ENCODE data around the gene NRG2.

The NRG2 gene

GRCh38 chr5:139861021-139861888 lies 181.8 kb downstream of the NRG2 start:
- TF ChIP-seq CTCF (conservative IDR thresholded peaks at IDR 0.05; ENCODE audit: low read depth, low read length), result no peak
- H3K4me3 ChIP-seq (ENCODE audit: low read length), result no peak overlapping the region
- DNase-seq (ENCODE audit: low read depth), result no peak

- TF ChIP-seq CTCF (conservative IDR thresholded peaks at IDR 0.05; ENCODE audit: low read depth, low read length), result no peak
- no peak overlapping the region for H3K4me3 ChIP-seq (ENCODE audit: low read length)
- DNase-seq (ENCODE audit: low read depth), result no peak
Observed at GRCh38 chr5:139859013-139859412, 184.1 kb downstream of the NRG2 start.

GRCh38 chr5:139856714-139857113 lies 186.4 kb downstream of the NRG2 start:
- no peak overlapping the region for H3K4me3 ChIP-seq (ENCODE audit: low read length)
- DNase-seq (ENCODE audit: low read depth), result no peak
- no peak for TF ChIP-seq CTCF (conservative IDR thresholded peaks at IDR 0.05; ENCODE audit: low read depth, low read length)

GRCh38 chr5:139855946-139856540 lies 187.1 kb downstream of the NRG2 start:
- no peak overlapping the region for H3K4me3 ChIP-seq (ENCODE audit: low read length)
- DNase-seq (ENCODE audit: low read depth), result no peak
- TF ChIP-seq CTCF (conservative IDR thresholded peaks at IDR 0.05; ENCODE audit: low read depth, low read length), result no peak

GRCh38 chr5:139855451-139855850 lies 187.6 kb downstream of the NRG2 start:
- no peak for DNase-seq (ENCODE audit: low read depth)
- no peak overlapping the region for H3K4me3 ChIP-seq (ENCODE audit: low read length)

GRCh38 chr5:139854953-139855352 lies 188.1 kb downstream of the NRG2 start:
- H3K4me3 ChIP-seq (ENCODE audit: low read length), result no peak overlapping the region
- no peak for DNase-seq (ENCODE audit: low read depth)
- no peak for TF ChIP-seq CTCF (conservative IDR thresholded peaks at IDR 0.05; ENCODE audit: low read depth, low read length)

More at GRCh38 chr5:139855451-139855850, 187.6 kb downstream of the NRG2 start:
- TF ChIP-seq CTCF (conservative IDR thresholded peaks at IDR 0.05; ENCODE audit: low read depth, low read length), result no peak
